T-helper 22 cell (primary cell): ENCODE measurements around the gene TBX15.
"Not testable (repeated sequence)": the region's sequence is repeated elsewhere in the genome, so short reads cannot be mapped to it uniquely, and the experiment has no call there.

Source experiments
- DNase-seq: peaks from one replicate; pipeline ENCODE4 v3.0.0-alpha.2; 2020; ENCODE audit warnings: low read depth

The TBX15 gene

DNA sequence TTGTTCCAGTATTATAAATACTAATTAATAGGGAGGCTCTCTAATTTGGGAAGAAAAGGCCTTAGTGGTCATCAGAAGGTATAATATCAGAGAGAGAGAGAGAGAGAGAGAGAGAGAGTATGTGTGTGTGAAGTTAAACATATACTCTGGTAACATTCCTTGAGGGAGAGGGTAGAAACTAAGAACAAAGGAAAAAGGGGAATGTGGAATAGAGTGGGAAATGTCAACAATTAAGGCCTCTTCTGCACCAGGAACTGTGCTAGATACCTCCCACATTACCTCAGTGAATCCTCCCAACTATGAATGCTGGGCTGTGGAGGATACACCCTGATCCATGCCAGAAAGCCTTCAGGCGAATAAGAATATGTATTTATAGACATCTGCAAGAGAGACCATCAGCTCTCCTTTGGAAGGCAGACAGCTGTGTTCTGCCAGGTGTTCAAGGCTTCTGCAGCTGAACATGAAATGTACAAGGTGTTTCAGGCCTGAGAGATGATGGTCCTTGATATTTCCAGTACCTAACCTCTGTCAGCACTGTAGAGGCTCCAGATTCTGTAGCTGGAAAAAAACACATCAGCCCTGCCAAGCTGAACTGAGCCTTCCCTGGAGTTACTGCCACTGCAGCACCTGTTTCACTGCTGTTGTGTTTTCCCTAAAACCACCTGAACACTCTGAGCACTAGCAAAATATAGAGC, 29.1 kb downstream of the TBX15 start:
- DNase-seq = no peak

DNA sequence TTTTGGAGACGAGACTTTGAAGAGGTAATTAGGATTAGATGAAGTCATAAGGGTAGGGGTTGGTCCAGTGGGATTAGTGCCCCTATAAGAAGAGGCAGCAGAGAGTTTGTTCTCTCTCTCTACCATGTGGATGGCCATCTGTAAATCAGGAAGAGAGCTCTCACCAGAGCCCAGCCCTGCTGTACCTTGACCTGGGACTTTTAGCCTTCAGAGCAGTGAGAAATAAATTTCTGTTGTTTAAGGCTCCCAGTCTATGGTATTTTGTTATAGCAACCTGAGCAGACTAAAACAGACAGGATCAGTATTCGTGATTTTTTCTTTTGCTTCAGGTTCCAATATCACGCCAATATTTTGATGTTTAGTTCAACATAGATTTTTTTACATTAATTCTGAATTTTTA, 30.0 kb downstream of the TBX15 start:
- DNase-seq = no peak

DNA sequence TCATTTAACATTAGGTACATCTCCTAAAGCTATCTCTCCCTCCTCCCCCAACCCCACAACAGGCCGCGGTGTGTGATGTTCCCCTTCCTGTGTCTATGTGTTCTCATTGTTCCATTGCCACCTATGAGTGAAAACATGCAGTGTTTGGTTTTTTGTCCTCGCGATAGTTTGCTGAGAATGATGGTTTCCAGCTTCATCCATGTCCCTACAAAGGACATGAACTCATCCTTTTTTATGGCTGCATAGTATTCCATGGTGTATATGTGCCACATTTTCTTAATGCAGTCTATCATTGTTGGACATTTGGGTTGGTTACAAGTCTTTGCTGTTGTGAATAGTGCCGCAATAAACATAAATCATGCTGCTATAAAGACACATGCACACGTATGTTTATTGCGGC, 30.6 kb downstream of the TBX15 start:
- not testable (repeated sequence) for DNase-seq

DNA sequence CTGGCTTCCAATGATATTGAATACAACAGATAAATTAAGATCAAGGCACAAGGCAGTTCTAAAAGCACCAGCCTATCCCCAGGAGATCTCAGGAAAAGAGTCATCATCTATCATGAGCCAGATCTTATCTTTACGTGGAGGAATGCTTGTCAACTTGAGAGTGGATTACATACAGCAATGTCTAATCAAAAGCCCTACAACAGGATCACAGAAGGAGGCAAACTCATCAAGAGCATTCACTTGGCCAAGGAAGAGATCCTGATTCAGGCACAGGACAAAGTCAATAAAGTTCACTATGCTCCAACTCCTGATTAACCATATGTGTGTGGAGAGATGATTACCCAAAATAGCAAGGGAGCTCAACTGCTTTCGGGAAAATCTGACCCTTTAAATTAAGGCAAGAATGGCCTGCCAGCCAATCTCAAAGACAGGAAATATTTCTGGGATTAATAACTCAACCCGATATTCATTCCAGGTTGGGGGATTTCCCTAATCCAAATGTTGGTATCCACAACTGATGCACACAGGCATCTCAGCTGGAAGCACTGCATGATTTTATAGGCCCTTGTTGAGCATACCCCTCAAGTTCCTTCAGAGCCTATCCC, 33.7 kb downstream of the TBX15 start:
- DNase-seq = no peak

DNA sequence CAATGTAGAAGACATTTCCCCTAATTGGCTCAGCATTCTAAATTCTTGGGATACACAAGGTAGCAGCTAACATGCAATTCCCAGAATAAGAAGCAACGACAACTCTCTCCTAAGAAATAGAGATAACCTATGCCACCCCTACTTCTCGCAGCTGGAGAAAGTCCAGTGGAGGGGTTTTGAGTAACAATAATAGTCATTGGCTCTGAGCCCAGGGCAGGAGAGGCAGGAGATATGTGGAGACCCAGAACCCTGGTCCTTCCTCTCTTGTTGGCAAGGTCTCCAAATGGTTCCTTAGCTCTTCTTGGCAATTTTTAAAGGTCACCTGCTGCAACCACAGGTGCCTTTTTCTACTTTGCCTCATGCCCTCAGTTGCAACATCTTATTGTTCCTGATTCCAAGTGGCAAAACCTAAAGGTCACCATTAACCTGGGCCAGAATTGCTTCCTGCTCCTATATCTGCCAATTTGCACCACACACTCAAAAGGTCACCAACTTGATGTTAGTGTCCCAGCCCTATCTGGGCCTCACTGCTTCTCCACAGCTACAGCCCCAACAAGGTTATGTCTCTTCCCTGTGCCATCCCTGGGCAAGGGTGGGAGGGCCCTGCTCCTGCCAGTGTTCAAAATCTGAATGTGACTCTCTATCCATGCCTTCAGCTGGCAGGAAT, 36.7 kb downstream of the TBX15 start:
- no peak for DNase-seq

DNA sequence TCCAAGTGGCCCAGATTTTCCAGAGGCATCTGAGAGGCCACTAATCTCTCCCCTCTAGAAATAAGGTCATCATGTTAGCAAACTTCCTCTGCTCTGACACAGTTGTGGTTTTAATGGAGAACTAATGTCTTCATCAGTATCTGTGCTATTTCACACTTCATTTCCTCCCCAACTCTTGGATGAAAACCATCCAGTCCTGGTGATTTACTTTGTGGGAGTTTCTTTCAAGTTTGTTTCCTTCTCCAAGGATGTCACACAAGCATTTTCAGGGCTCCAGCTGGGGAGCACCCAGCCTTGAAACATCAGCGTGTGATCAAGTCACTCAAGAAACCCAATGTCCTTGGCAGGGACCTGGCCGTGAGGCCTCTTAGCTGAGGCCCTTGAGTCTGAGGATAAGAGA, 38.8 kb downstream of the TBX15 start:
- no peak for DNase-seq

DNA sequence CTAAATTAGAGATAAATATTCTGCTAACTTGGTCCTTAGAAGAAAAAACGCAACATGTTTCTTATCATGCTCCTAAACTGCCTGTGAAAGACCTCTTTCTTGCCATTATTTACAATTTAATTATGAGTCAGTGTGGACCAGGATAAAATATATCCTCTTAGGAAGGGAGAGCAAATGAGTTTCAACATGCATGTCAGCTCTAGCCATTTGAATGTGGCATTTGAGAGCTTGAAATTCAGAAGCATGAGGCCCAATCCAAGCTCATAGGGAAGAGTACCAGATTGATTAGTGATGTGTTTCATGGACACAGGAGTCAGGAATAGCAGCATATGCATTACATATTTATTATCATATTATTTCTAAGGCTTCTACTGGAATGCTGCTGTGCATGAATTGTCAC, 39.3 kb downstream of the TBX15 start:
- DNase-seq = no peak

DNA sequence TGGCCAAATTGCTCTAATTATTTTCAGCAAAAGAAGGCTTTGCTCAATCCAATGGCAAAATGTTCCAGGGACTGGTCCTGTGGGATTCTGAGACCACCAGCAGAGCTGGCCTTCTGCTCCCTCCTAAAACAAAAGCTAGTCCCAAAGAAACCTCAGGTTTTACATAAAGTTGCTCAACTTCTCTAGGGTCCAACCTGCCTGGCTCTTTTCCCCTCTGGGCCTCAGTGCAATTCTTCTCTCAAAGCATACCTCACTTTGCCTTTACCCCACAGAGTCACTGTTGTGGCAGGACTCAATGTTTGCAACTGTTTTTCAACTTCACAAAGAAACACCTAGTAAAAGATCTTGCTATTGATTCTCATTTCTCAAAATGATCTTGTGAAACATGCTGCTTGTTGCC, 39.8 kb downstream of the TBX15 start:
- no peak for DNase-seq

DNA sequence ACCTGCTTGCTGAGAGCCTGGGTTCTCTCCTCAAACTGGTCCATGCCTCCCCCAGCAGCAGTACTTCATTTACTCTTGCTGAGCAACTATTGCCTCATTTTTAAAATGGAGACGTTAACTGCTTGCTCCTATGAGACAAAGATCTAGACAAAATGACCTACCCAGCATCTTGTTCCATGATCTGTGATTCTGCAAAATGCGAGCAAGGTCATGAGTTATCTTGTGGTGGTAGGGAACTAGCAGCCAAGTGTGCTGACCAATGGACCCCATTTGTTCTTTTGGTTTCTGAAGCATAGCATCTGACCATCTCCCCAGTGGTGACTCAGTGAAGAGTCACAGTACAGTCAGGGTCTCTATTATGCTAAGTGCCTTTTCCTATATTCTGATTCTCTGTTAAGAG, 40.4 kb downstream of the TBX15 start:
- no peak for DNase-seq

DNA sequence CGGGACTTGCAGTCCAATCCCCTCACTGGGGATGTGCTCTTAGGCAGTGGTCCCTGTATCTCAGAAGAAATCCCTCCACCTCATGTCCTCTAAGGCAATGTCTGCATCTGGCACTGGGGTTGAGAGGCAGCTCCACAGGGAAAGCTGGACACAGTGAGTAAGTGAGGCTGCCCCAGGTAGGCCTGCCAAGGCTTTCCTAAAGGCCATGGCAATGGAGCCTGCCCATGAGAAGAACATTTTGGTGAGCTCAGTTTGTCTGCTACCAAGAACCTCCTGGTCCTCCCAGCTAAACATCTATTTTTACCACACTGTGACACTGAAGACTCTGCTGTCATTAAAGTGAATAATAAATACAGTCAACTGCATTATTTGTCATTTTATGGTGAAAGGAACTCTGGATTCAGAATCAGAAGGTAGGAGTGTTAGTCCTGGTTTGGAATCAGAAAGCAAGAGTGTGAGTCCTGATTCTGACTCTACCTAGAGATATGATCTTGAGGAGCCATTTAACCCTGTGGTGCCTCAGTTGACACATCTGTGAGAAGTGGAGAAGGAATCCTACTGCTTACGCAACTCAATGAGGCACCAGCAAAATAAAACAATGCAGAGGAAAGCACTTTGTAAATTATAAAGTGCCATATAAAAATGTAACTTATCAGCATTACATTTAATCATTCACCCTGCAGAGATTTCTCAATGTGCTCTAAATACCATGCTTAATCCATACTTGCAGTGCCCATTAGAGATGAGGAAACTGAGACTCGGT, 41.0 kb downstream of the TBX15 start:
- no peak for DNase-seq

DNA sequence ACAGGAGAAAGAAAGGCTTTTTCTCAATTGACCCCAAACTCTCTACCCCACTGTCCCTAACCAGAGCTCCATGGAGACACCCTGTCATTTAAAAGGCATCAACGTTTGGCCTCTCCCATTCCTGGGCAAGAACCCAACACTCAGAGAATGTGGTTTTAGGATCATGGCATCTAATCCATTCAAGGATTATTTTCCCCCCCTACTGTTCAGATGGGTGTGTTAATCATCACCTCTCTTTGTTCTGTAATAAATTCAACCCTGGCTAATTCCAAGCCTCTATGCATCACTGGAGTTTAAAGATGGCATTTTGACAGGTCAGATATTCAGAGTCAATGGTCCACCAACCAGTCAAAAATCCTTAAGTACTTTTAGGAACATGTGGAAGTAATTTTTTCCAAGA, 42.7 kb downstream of the TBX15 start:
- no peak for DNase-seq

DNA sequence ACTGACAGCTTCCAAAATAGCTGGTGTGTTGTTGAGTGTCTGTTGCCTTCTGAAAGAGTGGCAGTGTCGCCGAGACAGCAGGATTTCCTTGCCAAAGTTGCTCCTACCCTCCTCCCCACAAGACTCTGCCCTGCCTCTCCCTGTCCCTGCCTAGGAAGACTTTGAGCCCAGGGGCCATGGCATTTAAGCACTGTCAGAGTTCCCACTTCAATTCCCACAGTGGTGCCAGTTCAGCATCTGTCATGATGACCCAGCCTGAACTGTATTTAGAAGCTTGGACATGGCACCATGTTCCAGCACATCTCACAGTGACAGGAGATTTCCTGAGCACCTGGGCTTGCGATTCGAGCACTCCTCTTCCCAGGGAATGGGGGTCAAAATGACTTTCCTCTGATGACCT, 43.6 kb downstream of the TBX15 start:
- DNase-seq = no peak

DNA sequence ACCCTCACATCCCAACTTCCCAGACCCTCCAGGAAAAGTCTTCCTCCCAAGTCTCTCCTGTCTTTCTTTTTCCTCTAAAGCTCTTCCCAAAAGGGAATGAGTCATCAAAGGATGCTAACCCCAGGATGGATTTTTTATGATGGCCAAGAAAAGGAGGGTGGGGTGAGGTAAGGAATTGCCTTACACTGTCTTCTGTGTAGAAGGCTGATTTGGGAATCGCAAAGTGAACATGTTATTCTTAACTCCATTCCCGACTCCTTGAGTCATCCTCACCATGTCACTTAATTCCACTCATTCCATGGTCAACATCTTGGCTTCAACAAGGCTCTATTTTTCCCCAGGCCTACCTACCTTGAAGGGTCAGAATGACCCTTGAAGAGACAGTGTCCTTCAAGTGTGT, 44.0 kb downstream of the TBX15 start:
- DNase-seq = no peak

DNA sequence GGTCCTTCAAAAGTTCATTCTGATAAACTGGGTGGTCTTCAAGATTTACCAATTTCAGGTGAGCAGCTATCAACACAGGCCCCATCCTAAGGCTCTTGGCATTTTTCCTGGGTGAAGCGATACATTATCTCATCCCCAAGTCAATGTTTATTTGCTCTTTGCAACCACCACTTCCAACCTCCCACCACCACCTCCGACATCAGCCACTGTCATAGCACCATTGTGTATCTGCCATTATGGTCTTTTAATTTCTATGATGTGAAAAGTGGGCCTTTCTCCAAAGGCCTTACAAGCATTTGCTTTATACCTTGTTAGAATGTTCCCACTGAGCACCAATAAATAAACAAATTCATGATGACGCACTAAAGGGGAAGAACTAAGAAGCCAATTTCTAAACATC, 47.2 kb downstream of the TBX15 start:
- no peak for DNase-seq

DNA sequence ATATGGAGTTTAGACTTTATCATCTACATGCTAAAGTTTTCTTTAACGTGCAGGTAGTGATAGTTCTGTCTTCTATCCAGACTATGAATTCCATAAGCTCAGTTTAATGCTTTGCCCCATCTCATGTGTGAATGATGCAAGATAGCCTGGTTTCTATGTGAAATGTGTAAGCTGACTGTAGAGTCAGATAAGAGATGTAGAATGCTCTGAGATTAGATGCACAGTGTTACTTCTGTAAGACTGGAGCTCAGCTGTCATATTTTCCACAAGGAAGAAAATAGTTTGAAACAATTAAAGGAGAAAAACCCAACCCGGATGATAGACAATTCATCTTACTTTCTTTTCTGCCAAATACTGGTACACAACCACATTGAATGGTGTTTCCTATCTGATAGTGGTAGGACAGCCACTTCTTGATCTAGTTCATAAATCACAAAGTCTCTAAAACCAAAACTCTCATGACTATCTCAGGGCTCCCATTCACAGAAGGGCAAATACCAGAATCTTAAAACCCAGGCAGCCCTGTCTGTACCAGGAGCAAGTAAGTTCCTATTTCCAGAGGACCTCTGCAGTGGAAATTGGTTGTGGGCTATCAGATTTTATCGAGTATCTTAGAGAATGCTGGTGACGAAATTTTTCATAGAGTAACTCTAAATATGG, 50.6 kb downstream of the TBX15 start:
- no peak for DNase-seq

DNA sequence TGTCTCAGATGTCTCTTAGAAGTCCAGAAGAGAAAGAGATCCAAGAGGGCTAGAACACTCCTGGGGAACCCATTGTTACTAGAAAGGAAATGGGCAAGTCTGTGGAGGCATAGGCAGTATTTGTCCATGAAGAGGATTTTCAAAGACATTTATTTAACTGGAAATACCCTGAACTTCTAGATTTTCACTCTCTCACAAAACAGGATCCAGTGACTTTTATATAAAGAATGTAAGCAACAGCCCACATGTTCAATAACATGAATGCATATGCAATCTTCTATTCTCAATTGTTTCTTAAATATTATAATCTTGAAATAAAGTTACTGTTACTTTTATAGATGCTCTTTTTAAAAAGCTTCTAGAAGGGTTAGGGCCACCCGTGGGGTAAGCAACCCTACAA, 53.4 kb downstream of the TBX15 start:
- DNase-seq = no peak

DNA sequence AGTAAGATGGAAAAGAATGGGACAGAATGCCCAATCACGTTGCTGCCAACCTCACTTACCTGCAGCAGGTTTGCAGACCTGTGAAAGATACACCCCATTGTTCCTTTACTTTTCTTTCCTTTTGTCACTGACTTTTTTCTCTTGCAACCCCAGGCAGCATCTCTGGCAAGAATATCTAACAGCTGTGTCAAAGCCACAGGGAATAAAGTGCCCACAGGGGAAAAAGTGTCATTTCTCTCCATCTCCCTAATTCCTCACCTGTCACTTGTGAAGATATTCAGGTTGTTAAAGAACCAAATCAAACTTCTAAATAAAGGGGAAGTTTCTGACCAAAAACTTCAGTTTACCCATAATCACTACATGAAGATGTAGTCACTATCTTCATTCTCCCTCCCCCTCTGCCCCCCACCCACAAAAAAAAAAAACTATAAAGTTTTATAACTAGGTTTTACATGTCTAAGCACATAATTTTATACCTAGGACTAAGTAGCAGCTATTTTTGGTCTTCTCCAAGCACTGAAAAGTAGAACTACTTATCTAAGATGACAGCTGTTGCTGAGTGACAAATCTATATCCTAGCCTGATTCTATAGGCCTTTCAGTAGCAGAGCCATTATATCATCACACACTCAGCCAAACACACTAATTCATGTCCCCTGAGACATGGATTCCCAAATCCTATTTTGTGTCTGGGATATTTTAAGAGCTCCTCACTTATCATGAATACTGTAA, 54.9 kb downstream of the TBX15 start:
- DNase-seq = no peak

DNA sequence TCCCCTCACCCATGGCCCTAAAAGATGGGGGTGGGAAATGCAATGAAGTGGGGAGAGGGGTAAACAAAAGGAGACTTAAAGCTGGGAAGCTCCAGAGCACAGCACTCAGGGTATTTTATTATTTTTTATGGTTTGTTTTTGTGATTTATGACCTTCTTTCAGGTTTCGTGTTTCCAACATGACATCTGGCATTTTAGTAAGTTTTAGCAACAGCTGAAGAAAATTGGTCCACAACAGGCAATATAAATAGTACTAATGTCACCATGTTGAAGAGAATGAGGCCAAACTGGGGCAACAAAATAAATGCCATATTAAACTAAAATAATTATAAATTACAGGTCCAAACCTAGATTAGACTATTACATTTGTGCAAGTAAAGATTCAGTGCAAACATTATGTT, 56.3 kb downstream of the TBX15 start:
- no peak for DNase-seq

DNA sequence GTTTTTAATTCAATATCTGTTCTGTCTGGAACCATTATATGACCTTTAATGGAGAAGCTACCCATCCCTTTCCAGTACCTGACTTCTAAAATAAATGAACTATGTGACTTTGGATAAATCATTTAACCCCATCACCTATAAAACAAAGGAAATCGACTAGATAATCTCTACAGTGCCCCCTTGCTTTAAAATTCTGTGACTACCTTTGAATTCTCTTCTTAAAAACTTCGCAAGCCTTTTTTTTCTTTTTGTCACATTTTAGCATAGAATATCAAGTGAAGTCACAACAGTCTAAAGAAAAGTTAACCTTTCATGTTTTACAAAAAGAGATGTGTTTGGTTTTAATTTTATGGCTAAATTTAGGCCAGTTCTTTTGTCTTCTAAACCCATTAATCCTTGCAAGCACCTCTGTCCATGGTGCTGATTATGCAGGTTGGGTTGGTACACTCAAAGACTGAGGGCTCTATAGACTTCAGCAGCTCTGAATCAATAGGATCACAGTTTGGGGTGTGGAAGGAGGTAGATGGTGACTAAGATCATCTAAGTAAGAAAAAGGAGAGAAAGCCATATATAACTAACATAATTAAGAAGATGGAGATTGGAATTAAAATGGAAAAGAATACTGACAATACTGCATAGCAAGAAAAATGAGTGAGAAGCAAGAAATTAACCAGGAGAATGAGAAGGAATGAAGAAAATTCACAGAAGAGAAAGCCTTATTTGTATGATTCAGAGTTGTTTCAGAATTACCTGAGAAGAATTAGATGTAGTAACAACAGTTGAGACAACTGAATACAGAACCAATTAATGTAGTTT, 59.2 kb downstream of the TBX15 start:
- DNase-seq = no peak

DNA sequence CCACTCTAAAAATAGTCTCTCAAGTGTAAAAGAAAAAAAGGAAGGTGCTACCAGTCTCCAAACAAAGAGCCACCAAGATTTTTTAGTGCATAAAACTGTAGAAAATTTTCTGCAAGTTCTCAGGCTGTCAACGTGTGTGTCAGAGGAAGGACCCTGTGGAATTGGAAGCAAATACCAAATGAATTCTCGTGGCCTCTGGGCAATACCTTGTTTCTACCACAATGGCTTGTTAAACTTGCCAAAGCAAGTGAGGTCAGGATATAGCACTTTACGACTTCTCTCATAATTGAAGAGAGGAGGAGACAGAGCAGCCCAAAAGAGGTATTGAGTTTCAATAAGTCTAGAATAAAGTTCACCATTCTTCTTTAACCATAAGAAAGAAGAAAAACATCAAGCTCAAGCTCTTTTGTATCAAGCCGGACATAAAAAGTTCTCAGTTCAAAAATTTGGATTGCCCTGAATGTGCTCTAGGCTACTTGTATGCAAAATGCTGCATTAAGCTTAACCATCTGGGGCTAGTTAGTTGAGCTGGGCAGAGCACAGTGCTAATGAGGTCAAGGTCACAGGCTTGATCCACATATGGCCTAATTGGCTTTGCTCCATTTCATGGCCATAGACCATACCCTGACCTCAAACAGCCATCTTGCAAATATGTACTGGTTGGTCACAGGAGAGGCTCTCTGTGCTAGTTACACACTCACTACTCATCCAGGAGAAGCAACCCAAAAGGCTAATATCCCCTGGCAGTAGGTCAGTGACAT, 60.5 kb downstream of the TBX15 start:
- DNase-seq = no peak
